ENCODE results near the gene FAM120B. TPM values are rescaled to one million over a fixed set of nuclear protein-coding genes. Genes with fewer than 3 reads are reported as not detected.

FAM120B gene
- total and polyA plus RNA-seq, 2 of the 4 experiments (the other 2 are of a cell fraction), result 15.3 to 28.0 TPM

GRCh38 chr6:170279977-170280688 lies 26.4 kb upstream of the FAM120B start:
- dilution Hi-C loops (cut with HindIII; ENCODE audit: low sequenced_read_pairs, unreplicated experiment) (no loop called here), in situ Hi-C loops (cut with MboI; ENCODE audit: low sequenced_read_pairs) (no loop called here), intact Hi-C loops (cut with micrococcal nuclease) (no loop called here)
- Histone ChIP-seq H3K18ac (ENCODE audit: low read depth, low read length) (no peak overlapping the region), H3K27me3 (ENCODE audit: control insufficient read depth, insufficient read depth, low read length) (peaks cover 5% of the 10 kb centered on the region), H2AK9ac (replicated peaks; ENCODE audit: low read depth, low read length, poor library complexity) (no peak overlapping the region), H3K56ac (ENCODE audit: extremely low read depth, insufficient read depth, low read length) (no peak overlapping the region), H4K91ac (ENCODE audit: insufficient read depth, low read depth, low read length) (no peak overlapping the region), H3K9ac (ENCODE audit: low read depth, low read length) (no peak overlapping the region), H2BK120ac (ENCODE audit: low read depth, low read length) (no peak overlapping the region), H2BK5ac (ENCODE audit: low read depth, low read length, poor library complexity, severe bottlenecking) (no peak overlapping the region), H3K4me2 (ENCODE audit: low read depth, low read length) (peak overlapping the region; percentile 56), H4K5ac (ENCODE audit: low read depth, low read length) (no peak overlapping the region; the same call in 1 of the 2 replicates), H3K9me3 (ENCODE audit: control insufficient read depth, insufficient read depth, low read length) (no peaks in the 10 kb centered on the region), H3K27ac (ENCODE audit: insufficient read depth, low read length) (no peak overlapping the region), H4K8ac (ENCODE audit: low read depth in 2 of 2, low read length in 2 of 2) (peak overlapping the region; percentile 37 to 47; a peak in 3 of 4 replicates), H3K14ac (replicated peaks; ENCODE audit: low read depth, low read length) (no peak overlapping the region), H3K4me3 (ENCODE audit: insufficient read depth, low read depth, low read length) (peak overlapping the region; percentile 19; the same call in 1 of the 2 replicates), H3K9me1 (ENCODE audit: insufficient read depth, low read length) (no peaks in the 10 kb centered on the region), H2BK20ac (ENCODE audit: low read depth, low read length) (no peak overlapping the region), H3K4me1 (ENCODE audit: control insufficient read depth, insufficient read depth, low read length) (peaks cover 3% of the 10 kb centered on the region; the same call in 1 of the 2 replicates), H4K20me1 (ENCODE audit: insufficient read depth, low read length) (no peaks in the 10 kb centered on the region), H3K36me3 (ENCODE audit: control insufficient read depth, insufficient read depth, low read length) (no peaks in the 10 kb centered on the region), H3K23ac (ENCODE audit: low read depth, low read length) (no peak overlapping the region), H2AFZ (replicated peaks; ENCODE audit: low read length, poor library complexity) (peak overlapping the region; percentile 75), H3K4ac (ENCODE audit: low read depth, low read length) (no peak overlapping the region), H2BK15ac (ENCODE audit: low read depth, low read length) (no peak overlapping the region), H3K79me1 (ENCODE audit: low read depth in 1 of 2, low read length in 2 of 2) (no peaks in the 10 kb centered on the region), H2AK5ac (ENCODE audit: low read depth, low read length) (no peak overlapping the region)
- ChIA-PET CTCF (no interaction called here), POLR2A (ENCODE audit: unreplicated experiment) (no interaction called here)
- TF ChIP-seq RCOR1 (IDR thresholded peaks at IDR 0.05; ENCODE audit: insufficient replicate concordance, low read length) (no peak), BHLHE40 (IDR thresholded peaks at IDR 0.05; ENCODE audit: low read depth, low read length) (no peak), CHD1 (IDR thresholded peaks at IDR 0.05; ENCODE audit: low read depth, low read length) (no peak), SMC3 (IDR thresholded peaks at IDR 0.05; ENCODE audit: low read depth, low read length) (no peak), MAZ (IDR thresholded peaks at IDR 0.05; ENCODE audit: borderline replicate concordance, low read depth, low read length) (no peak), USF2 (IDR thresholded peaks at IDR 0.05; ENCODE audit: low read depth, low read length) (no peak), CEBPB (IDR thresholded peaks at IDR 0.05; ENCODE audit: low read depth, low read length) (no peak), FOS (IDR thresholded peaks at IDR 0.05; ENCODE audit: low read depth, low read length) (no peak), RFX5 (IDR thresholded peaks at IDR 0.05; ENCODE audit: low read depth, low read length) (no peak), NFE2L2 (IDR thresholded peaks at IDR 0.05; ENCODE audit: low read depth, low read length) (no peak), RAD21 (IDR thresholded peaks at IDR 0.05; ENCODE audit: low read length) (no peak), MAFK (IDR thresholded peaks at IDR 0.05; ENCODE audit: low read depth, low read length) (no peak), POLR2A (IDR thresholded peaks at IDR 0.05; ENCODE audit: low read depth, low read length) (no peak), MXI1 (IDR thresholded peaks at IDR 0.05; ENCODE audit: borderline replicate concordance, low read depth, low read length) (no peak)
- TF ChIP-seq, protein P1, sequence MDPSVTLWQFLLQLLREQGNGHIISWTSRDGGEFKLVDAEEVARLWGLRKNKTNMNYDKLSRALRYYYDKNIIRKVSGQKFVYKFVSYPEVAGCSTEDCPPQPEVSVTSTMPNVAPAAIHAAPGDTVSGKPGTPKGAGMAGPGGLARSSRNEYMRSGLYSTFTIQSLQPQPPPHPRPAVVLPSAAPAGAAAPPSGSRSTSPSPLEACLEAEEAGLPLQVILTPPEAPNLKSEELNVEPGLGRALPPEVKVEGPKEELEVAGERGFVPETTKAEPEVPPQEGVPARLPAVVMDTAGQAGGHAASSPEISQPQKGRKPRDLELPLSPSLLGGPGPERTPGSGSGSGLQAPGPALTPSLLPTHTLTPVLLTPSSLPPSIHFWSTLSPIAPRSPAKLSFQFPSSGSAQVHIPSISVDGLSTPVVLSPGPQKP (IDR thresholded peaks at IDR 0.05; ENCODE audit: borderline replicate concordance, low read depth, low read length), result no peak
- TF ChIP-seq, protein P2, sequence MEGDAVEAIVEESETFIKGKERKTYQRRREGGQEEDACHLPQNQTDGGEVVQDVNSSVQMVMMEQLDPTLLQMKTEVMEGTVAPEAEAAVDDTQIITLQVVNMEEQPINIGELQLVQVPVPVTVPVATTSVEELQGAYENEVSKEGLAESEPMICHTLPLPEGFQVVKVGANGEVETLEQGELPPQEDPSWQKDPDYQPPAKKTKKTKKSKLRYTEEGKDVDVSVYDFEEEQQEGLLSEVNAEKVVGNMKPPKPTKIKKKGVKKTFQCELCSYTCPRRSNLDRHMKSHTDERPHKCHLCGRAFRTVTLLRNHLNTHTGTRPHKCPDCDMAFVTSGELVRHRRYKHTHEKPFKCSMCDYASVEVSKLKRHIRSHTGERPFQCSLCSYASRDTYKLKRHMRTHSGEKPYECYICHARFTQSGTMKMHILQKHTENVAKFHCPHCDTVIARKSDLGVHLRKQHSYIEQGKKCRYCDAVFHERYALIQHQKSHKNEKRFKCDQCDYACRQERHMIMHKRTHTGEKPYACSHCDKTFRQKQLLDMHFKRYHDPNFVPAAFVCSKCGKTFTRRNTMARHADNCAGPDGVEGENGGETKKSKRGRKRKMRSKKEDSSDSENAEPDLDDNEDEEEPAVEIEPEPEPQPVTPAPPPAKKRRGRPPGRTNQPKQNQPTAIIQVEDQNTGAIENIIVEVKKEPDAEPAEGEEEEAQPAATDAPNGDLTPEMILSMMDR (conservative IDR thresholded peaks at IDR 0.05; ENCODE audit: low read depth, low read length), result no peak
- DNase-seq (peak; percentile 12), ATAC-seq (ENCODE audit: low read depth) (peak; percentile 87)
- WGBS, 2 experiments (ENCODE audit: extremely low coverage in 2 of 2, insufficient read length in 1 of 2), result 50% methylated on average over 17 of the region's 36 CpGs; no CpG with 5 or more reads in 1 of the 2 experiments
- no TSS peak for BruUV-seq (replicated peaks)
